ACC112 (cell line): ENCODE results near the gene RAB40B.

ENCODE experiments used
- H2AFZ ChIP-seq: fragments of 200-600 bp; sonication (generic); one replicate; pipeline ENCODE4 v1.6.0; 2017; ENCODE audit warnings: antibody characterized with exemption, low read length; ENCODE audit not compliant: unreplicated experiment
- H3K27ac ChIP-seq: fragments of 200-600 bp; sonication (generic); 2 replicates; pipeline ENCODE4 v1.5.1; 2014; ENCODE audit warnings: low read depth, mild to moderate bottlenecking, antibody characterized with exemption, low read length, moderate library complexity
- H3K27me3 ChIP-seq: fragments of 200-600 bp; sonication (generic); 2 replicates; pipeline ENCODE4 v1.6.1; 2014; ENCODE audit warnings: mild to moderate bottlenecking, antibody characterized with exemption, low read length, moderate library complexity, mixed read lengths; ENCODE audit not compliant: insufficient read depth
- H3K36me3 ChIP-seq: fragments of 200-600 bp; sonication (generic); 2 replicates; pipeline ENCODE4 v1.6.1; 2016; ENCODE audit warnings: mild to moderate bottlenecking, antibody characterized with exemption, low read length, moderate library complexity, mixed read lengths; ENCODE audit not compliant: insufficient read depth
- H3K4me1 ChIP-seq: fragments of 200-600 bp; sonication (generic); one replicate; pipeline ENCODE4 v1.6.1; 2016; ENCODE audit warnings: low read length, mixed read lengths; ENCODE audit not compliant: insufficient read depth, unreplicated experiment, control insufficient read depth
- H3K4me3 ChIP-seq: fragments of 200-600 bp; sonication (generic); 2 replicates; pipeline ENCODE4 v1.5.1; 2014; ENCODE audit warnings: mild to moderate bottlenecking, low read depth, low read length
- H3K79me2 ChIP-seq: fragments of 200-600 bp; sonication (generic); one replicate; pipeline ENCODE4 v1.6.0; 2016; ENCODE audit warnings: low read length; ENCODE audit not compliant: control insufficient read depth, unreplicated experiment, insufficient read depth

The RAB40B gene

GRCh38 chr17:82732118-82732743, 33.7 kb upstream of the RAB40B start:
- no peaks in the 10 kb centered on the region for H3K27me3 ChIP-seq
- no peak overlapping the region for H2AFZ ChIP-seq
- H3K4me1 ChIP-seq: no peaks in the 10 kb centered on the region
- no peaks in the 10 kb centered on the region for H3K79me2 ChIP-seq
- no peak overlapping the region for H3K27ac ChIP-seq
- H3K4me3 ChIP-seq: no peak overlapping the region
- H3K36me3 ChIP-seq: peaks cover 22% of the 10 kb centered on the region

GRCh38 chr17:82729479-82730260, 31.2 kb upstream of the RAB40B start:
- Histone ChIP-seq H3K79me2 (no peaks in the 10 kb centered on the region), H2AFZ (no peak overlapping the region), H3K4me1 (no peaks in the 10 kb centered on the region), H3K36me3 (peaks cover 22% of the 10 kb centered on the region), H3K27me3 (no peaks in the 10 kb centered on the region), H3K27ac (no peak overlapping the region), H3K4me3 (no peak overlapping the region)

GRCh38 chr17:82726427-82726826, 27.9 kb upstream of the RAB40B start:
- H2AFZ ChIP-seq: no peak overlapping the region

GRCh38 chr17:82723169-82723807, 24.8 kb upstream of the RAB40B start:
- H3K36me3 ChIP-seq: peaks cover 17% of the 10 kb centered on the region
- no peaks in the 10 kb centered on the region for H3K27me3 ChIP-seq
- no peak overlapping the region for H3K27ac ChIP-seq
- no peak overlapping the region for H2AFZ ChIP-seq
- H3K4me1 ChIP-seq: no peaks in the 10 kb centered on the region
- H3K4me3 ChIP-seq: no peak overlapping the region
- peaks cover 3% of the 10 kb centered on the region for H3K79me2 ChIP-seq

More at GRCh38 chr17:82726427-82726826, 27.9 kb upstream of the RAB40B start:
- peaks cover 16% of the 10 kb centered on the region; the same call in 1 of the 2 replicates for H3K36me3 ChIP-seq
- no peaks in the 10 kb centered on the region for H3K4me1 ChIP-seq
- no peaks in the 10 kb centered on the region for H3K79me2 ChIP-seq
- no peaks in the 10 kb centered on the region for H3K27me3 ChIP-seq
- no peak overlapping the region for H3K4me3 ChIP-seq
- no peak overlapping the region for H3K27ac ChIP-seq

GRCh38 chr17:82722341-82723013, 24.0 kb upstream of the RAB40B start:
- H3K4me3 ChIP-seq: no peak overlapping the region

GRCh38 chr17:82720204-82720603, 21.7 kb upstream of the RAB40B start:
- H2AFZ ChIP-seq: no peak overlapping the region
- H3K27me3 ChIP-seq: no peaks in the 10 kb centered on the region
- peaks cover 16% of the 10 kb centered on the region for H3K79me2 ChIP-seq
- H3K4me3 ChIP-seq: no peak overlapping the region
- H3K4me1 ChIP-seq: peaks cover 6% of the 10 kb centered on the region
- no peak overlapping the region for H3K27ac ChIP-seq
- peaks cover 17% of the 10 kb centered on the region for H3K36me3 ChIP-seq

More at GRCh38 chr17:82722341-82723013, 24.0 kb upstream of the RAB40B start:
- Histone ChIP-seq H3K27me3 (no peaks in the 10 kb centered on the region), H3K4me1 (peaks cover 6% of the 10 kb centered on the region), H3K79me2 (peaks cover 11% of the 10 kb centered on the region), H2AFZ (no peak overlapping the region), H3K27ac (no peak overlapping the region), H3K36me3 (peaks cover 17% of the 10 kb centered on the region)

- Histone ChIP-seq H3K4me1 (peaks cover 6% of the 10 kb centered on the region), H3K36me3 (peaks cover 17% of the 10 kb centered on the region)
Measured at GRCh38 chr17:82718986-82719685, 20.6 kb upstream of the RAB40B start.

GRCh38 chr17:82716203-82717010, 17.9 kb upstream of the RAB40B start, which contains the start of gene FN3KRP:
FN3KRP (plus strand) TSS chr17:82716706; CDS start chr17:82716756, 50 bp downstream.
- H3K36me3 ChIP-seq: peaks cover 6% of the 10 kb centered on the region
- H2AFZ ChIP-seq: peak within 1 kb of the TSS; percentile 82
- H3K4me1 ChIP-seq: peaks cover 6% of the 10 kb centered on the region
- peaks cover 16% of the 10 kb centered on the region for H3K79me2 ChIP-seq
- H3K27me3 ChIP-seq: no peaks in the 10 kb centered on the region
- H3K27ac ChIP-seq: peak within 1 kb of the TSS; percentile 51; the same call in 1 of the 2 replicates
- H3K4me3 ChIP-seq: peak within 1 kb of the TSS; percentile 99

More at GRCh38 chr17:82718986-82719685, 20.6 kb upstream of the RAB40B start:
- Histone ChIP-seq H3K79me2 (peaks cover 16% of the 10 kb centered on the region), H3K27me3 (no peaks in the 10 kb centered on the region), H3K4me3 (no peak overlapping the region; the same call in 1 of the 2 replicates), H3K27ac (no peak overlapping the region), H2AFZ (no peak overlapping the region)

- no peaks in the 10 kb centered on the region for H3K36me3 ChIP-seq
- H3K79me2 ChIP-seq: peaks cover 12% of the 10 kb centered on the region
- no peak overlapping the region for H3K27ac ChIP-seq
- no peaks in the 10 kb centered on the region for H3K27me3 ChIP-seq
- H3K4me3 ChIP-seq: no peak overlapping the region
- H2AFZ ChIP-seq: no peak overlapping the region
- peaks cover 6% of the 10 kb centered on the region for H3K4me1 ChIP-seq
Measured at GRCh38 chr17:82713071-82713723, 14.7 kb upstream of the RAB40B start.
